Stimulated activated CD4-positive, alpha-beta T cell treated with anti-CD3 and anti-CD28 coated beads, TNF-alpha, amount 100 ng/mL, for 48 hours (primary cell): ENCODE data around the gene TPD52L1.
"Not testable (repeated sequence)": the region's sequence is repeated elsewhere in the genome, so short reads cannot be mapped to it uniquely, and the experiment has no call there.

Source experiments
- DNase-seq, 3 donors: peaks; one replicate each; pipeline ENCODE4 v3.0.0-alpha.2; 2020; ENCODE audit warnings: low read depth in 3 of 3

Gene TPD52L1, protein sequence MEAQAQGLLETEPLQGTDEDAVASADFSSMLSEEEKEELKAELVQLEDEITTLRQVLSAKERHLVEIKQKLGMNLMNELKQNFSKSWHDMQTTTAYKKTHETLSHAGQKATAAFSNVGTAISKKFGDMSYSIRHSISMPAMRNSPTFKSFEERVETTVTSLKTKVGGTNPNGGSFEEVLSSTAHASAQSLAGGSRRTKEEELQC

DNA sequence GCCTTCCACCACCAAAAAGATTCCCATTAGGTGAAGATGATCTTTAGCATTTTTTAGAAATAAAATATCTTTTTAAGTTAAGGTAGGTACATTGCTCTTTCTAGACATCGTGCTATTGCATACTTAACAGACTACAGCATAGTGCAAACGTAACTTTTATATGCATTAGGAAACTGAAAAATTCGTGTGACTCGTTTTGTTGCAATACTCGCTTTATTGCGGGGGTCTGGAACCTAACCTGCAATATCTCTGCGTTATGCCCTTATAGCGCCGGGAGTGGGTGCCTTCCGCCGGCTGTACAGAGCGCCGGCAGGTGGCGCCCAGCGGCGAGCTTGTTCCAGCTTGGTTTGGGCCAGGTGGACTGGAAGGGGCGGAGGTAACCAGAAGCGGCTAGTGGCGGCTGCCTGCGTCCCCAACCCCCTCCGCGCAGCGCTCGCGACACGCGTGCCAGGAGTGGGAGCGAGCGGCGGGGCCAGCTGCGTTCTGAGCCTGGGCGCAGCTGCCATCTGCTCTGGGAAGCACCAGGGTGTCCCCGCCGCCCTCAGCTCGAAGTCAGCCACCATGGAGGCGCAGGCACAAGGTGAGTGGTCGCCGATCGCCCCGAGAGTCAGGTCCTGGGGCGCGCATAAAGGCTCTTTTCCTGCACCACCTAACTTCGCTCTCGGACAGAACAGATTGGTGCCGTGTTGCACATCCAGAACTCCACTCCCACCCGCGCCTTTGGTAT is at the start of gene TPD52L1:
TPD52L1 (plus strand) TSS at position 383 of the 727 bp plus-strand sequence; CDS start at position 562, 179 bp downstream.
- DNase-seq = peak; percentile 30 to 40 (median 38)

- no peak for DNase-seq
Measured at GRCh38 chr6:125104425-125104824, 49.1 kb upstream of the TPD52L1 start.

- no peak for DNase-seq
Measured at GRCh38 chr6:125107048-125107447, 46.5 kb upstream of the TPD52L1 start.

DNA sequence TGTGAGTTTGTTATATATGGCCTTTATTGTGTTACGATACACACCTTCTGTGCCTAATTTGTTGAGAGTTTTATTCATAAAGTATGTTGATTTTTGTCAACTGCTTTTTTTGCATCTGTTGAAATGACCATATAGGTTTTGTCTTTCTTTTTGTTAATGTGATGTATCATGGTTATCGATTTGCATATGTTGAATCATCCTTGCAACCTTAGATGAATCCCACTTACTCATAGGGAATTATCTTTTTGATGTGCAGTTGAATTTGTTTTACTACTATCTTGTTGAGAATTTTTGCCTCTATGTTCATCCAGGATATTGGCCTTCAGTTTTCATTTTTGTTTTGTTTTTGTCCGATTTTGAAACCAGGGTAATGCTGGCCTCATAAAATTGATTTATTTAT is 45.7 kb upstream of the TPD52L1 start:
- no peak for DNase-seq

- no peak for DNase-seq
Measured at GRCh38 chr6:125110056-125110455, 43.5 kb upstream of the TPD52L1 start.

DNA sequence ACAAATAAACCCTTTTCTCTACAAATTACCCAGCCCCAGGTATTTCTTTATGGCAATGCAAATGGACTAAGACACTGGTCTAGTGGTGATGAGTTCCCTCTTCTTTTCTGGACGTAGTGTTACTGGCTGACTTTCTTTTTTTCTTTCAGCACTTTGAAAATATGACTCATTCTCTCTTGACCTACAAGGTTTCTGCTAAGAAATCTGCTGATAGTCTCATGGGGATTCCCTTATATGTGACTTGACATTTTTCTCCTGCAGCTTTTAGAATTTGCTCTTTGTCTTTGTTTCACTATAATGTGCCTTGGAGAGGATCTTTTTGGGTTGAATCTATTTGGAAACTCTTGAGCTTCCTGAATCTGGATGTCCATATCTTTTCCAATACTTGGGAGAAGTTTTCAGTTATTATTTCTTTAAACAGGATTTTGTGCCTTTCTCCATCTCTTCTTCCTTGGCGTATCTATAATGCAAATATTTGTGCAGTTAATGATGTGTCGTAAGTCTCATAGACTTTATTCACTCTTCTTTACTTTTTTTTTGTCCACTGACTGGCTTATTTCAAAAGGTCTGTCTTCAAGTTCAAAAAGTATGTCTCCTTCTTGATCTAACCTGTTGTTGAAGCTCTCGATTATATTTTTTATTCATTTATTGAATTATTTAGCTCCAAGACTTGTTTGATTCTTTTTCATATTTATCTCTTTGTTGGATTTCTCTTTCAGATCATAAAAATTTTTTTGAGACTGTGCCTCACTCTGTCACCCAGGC is 42.2 kb upstream of the TPD52L1 start:
- DNase-seq = no peak

DNA sequence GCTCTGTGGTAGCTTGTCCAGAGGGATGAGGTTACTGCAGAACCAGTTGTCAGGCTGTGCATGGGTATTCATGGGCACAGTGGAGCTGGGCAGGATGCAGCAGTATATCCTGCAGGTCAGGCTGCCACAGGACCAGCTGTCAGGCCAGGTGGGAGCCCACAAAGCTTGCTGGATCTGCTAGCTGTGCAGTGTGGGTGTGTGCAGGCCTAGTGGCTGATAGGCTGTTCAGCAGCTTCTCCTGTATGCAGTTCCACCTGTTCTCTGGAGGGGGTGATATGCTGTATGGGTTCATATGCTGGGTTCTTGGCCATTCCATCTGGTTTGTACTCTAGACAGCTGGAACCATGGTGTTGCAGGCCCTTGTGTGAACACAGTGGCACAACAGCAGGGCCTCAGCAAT is 40.6 kb upstream of the TPD52L1 start:
- no peak for DNase-seq

DNA sequence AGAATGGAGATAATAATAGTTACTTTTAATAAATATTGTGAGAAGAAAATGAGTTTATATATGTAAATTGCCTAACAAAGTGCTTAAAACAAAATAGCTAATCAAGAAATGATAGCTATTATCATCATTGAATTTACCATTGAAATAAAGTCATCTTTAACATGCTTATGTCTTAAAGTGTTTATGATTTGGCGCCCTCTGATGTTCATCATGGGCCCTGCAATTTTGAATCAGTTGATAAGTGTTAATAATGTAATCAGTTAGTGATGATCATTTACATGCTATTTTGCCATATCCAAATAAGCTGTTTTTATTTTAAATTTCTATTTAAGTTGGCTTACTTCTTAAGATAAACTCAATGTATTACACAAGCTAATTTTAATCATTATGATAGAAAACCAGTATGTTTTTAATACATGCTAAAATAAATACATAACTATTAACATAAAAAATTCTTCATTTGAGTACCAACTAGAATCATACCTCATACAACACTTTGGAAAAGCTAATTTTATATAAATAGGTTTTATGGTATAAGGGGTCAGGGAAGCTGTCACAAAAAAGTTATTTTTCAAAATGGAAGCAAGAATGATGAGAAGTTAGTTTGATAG is 39.2 kb upstream of the TPD52L1 start:
- DNase-seq = no peak

DNA sequence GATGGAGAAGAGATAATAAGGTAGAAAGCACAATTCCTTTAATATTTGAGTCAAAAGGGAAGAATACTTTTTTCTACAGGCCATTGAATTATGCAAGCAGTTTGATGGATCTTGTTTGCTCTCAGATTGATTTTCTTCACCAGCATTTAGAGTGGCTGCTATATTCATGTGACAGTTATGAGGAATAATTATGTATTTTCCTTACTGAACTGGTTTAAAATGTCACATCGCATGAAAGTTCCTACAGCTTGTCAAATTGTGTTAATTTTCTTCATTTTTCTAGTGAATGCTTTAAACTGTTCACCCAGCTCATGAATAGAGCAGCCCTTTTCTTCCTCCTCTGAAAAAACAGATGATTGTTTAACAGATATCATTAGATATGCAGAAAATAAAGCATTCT is 37.4 kb upstream of the TPD52L1 start:
- no peak for DNase-seq

DNA sequence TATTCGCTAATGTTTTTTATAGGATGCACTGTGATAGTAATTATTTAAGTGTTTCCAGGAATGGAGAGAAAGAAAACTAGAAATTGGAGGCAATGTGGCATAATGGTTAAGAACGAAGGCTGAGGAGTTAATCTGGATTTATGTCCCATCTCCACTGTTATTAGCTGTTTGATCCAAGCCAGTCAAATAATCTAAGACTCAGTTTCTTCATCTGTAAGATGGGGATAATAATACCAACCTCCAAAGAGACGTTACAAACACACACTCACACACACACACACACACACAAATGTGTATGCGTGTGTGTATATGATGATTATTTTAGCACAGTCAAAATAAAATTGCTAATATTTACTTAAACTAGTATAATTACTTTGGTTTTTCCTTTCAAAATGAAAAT is 36.9 kb upstream of the TPD52L1 start:
- DNase-seq = no peak

GRCh38 chr6:125117818-125118217 is 35.8 kb upstream of the TPD52L1 start:
- DNase-seq = no peak

DNA sequence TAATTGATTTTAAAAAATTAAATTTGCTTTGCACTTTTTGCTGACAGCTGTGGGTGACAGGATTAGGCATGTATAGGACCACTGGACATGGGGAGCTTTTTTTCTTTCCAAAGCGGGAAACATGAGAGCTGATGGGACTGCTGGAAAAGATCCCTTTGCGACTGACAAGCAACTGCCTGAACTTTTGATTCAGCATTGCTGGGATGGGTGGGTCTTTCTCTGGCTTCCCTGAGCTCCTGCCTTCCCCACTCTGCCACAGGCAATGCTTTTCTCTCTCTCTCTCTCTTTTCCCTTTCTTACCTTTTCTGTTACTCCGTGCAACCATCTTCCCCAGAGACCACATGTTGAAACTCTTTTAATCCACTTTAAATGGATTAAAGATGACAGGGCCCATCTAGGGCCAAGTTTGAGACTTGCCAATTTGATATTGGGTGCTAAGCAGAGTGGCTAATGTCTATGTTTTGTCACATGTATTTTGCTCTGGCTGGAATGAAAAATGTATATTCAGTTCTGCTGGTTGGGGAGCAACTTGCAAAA is 33.5 kb upstream of the TPD52L1 start:
- no peak for DNase-seq

DNA sequence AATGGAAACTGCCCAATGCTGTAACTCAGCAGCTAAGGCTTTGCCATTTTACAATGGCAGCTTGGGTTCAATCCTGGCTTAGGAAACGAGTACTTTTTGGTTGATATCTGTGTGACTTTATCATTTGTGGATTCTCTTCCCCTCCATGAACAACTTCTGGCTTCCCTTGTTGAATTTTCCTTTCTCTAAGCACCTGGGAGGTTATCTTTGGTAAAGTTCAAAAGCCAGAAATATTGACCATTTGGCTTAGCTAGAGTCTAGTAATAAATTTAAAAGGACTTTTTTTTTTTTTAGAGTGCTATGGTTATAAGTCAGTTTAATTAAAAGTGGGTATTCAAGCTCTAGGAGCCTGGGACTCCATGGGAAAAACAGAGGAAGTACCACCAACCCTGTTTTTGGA is 31.7 kb upstream of the TPD52L1 start:
- no peak for DNase-seq

DNA sequence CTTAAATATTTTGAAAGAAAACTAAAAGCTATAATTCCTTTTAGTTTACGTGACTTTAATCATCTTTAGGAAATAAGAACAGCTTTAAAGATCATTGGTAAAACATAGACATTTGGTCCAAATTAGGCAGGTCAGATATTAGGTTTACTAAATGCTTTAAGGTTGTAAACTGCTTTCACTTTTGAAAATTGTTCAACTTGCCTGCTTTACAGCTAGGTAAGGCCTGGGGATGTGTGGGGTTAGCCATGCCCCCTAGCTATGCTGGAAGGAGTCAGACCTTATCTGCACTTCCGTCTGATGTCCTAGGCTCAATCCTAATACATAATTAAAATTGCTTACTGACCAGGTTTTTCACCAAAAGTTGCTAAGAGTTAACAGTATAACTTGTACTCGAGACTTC is 30.5 kb upstream of the TPD52L1 start:
- DNase-seq = no peak

DNA sequence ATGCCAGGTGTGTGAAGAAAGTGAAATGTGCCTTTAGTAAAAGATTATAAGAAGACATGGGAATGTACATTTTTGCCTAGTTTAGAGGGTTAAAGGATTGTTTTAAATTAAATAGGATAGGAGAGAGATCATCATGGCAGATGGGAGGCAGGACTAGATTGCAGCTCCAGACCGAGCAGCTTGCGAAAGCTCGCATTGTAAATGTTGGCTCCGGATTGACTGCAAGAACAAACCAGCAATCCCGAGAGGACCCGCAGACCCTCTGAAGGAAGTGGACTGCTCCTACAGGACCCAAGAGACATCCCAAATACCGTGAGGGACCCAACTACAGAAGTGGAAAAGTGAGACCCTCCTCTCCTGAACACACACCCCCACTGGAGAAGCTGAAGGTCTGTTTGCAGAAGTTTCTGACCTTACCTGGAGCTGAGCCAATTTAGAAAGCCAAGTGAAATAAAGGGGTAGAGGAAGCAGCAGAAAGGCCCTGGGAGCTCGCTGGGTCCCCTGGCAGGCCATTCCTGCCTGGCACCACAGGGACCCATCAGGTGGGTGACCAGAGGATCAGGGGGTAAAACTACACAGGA is 30.0 kb upstream of the TPD52L1 start:
- no peak for DNase-seq

GRCh38 chr6:125124049-125124669 is 29.4 kb upstream of the TPD52L1 start:
- DNase-seq = no peak

DNA sequence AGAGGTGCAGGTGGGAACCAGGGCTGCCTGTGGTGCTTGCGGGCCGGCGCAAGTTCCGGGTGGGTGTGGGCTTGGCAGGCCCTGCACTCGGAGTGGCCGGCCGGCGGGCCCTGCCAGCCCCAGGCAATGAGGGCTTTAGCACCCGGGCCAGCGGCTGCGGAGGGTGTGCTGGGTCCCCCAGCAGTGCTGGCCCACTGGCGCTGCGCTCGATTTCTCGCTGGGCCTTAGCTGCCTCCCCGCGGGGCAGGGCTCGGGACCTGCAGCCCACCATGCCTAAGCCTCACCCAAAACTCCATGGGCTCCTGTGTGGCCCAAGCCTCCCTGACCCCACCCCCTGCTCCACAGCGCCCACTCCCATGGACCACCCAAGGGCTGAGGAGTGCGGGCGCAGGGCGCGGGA is 27.7 kb upstream of the TPD52L1 start:
- DNase-seq = not testable (repeated sequence)

GRCh38 chr6:125129354-125129753 is 24.2 kb upstream of the TPD52L1 start:
- DNase-seq = no peak

- no peak for DNase-seq
Measured at GRCh38 chr6:125132058-125132457, 21.5 kb upstream of the TPD52L1 start.

- DNase-seq = no peak
Measured at GRCh38 chr6:125136378-125136777, 17.2 kb upstream of the TPD52L1 start.

GRCh38 chr6:125138083-125138482 is 15.5 kb upstream of the TPD52L1 start:
- DNase-seq = no peak
